HCT116 (cell line): ENCODE results near the gene CHRNA5. TPM values are rescaled to one million over a fixed set of nuclear protein-coding genes. Genes with fewer than 3 reads are reported as not detected.
"Not testable (repeated sequence)": the region's sequence is repeated elsewhere in the genome, so short reads cannot be mapped to it uniquely, and the experiment has no call there.

Experiments
- ATAC-seq: fragments of 200-7000 bp; cut with Tn5 transposase; 2 replicates; pipeline ENCODE4 v1.9.1; 2020; ENCODE audit warnings: mild to moderate bottlenecking, moderate library complexity
- BruUV-seq: library from RNA; stranded (reverse); fragments of 400-500 nt; replicated peaks from 2 replicates; lab custom pipeline; 2021; lab: Mats Ljungman, UMichigan
- CTCF ChIA-PET: fragments of 300-600 bp; sonication (Branson Sonifier 250); formaldehyde crosslinking; loops from one replicate; lab custom pipeline; 2021; ENCODE audit warnings: antibody characterized with exemption; lab: Charles Lee
- POLR2A ChIA-PET: fragments of 300-600, 350-600 bp; sonication (Branson Sonifier 250); formaldehyde crosslinking; loops from one replicate; lab custom pipeline; 2021; ENCODE audit warnings: antibody characterized with exemption; lab: Charles Lee
- RAD21 ChIA-PET, 2 experiments: fragments of 300-600 bp; sonication (Branson Sonifier 250); formaldehyde crosslinking; loops; one replicate each; lab custom pipeline; 2023; ENCODE audit warnings: low total read pairs in 2 of 2; ENCODE audit not compliant: uncharacterized antibody in 2 of 2, unreplicated experiment in 2 of 2, low non-redundant PET in 1 of 2; lab: Charles Lee
- DNase-seq: peaks from one replicate; pipeline ENCODE4 v3.0.0-alpha.2; 2010; ENCODE audit warnings: low read depth, low spot score
- H2AFZ ChIP-seq: fragments of 200-600 bp; shearing (Covaris generic), sonication (generic); 2 replicates; pipeline ENCODE4 v1.6.1; 2017; ENCODE audit warnings: low read depth, mixed run types, mixed read lengths, antibody characterized with exemption, low read length; ENCODE audit not compliant: poor library complexity, severe bottlenecking
- H3K27ac ChIP-seq: 2 replicates; pipeline ENCODE4 v1.5.1; 2012; ENCODE audit warnings: low read depth, low read length
- H3K27me3 ChIP-seq: fragments of 200-600 bp; sonication (generic); 2 replicates; pipeline ENCODE4 v1.6.1; 2016; ENCODE audit warnings: mixed run types, low read length, mixed read lengths; ENCODE audit not compliant: insufficient read depth
- H3K36me3 ChIP-seq, 2 experiments: fragments of 200-500 bp in 1 of 2; fragments of 200-600 bp in 1 of 2; sonication (Bioruptor generic) in 1 of 2; sonication (generic) in 1 of 2; 2 replicates each; pipeline versions ENCODE4 v1.5.1 to v1.6.1; 2014 to 2016; ENCODE audit warnings: low read length in 2 of 2, inconsistent platforms in 1 of 2, mixed read lengths in 1 of 2, mixed run types in 1 of 2; ENCODE audit not compliant: insufficient read depth in 2 of 2, control insufficient read depth in 1 of 2
- H3K4me1 ChIP-seq, 2 experiments: fragments of 200-600 bp in 1 of 2; sonication (generic) in 1 of 2; 2 replicates each; pipeline versions ENCODE4 v1.5.1 to v1.6.1; 2012 to 2017; ENCODE audit warnings: low read length in 2 of 2, inconsistent platforms in 1 of 2, mild to moderate bottlenecking in 1 of 2, mixed read lengths in 1 of 2, mixed run types in 1 of 2, moderate library complexity in 1 of 2; ENCODE audit not compliant: insufficient read depth in 2 of 2, control insufficient read depth in 1 of 2
- H3K4me2 ChIP-seq: fragments of 200-600 bp; sonication (generic); 2 replicates; pipeline ENCODE4 v1.6.1; 2017; ENCODE audit warnings: mixed run types, low read length, mixed read lengths
- H3K4me3 ChIP-seq, 2 experiments: fragments of 200-600 bp in 1 of 2; sonication (generic) in 1 of 2; replicated peaks in 1 of 2; 2 replicates each; pipeline ENCODE4 v1.5.1; 2011 to 2016; ENCODE audit warnings: low read length in 2 of 2, control low read depth in 1 of 2, low read depth in 1 of 2, mild to moderate bottlenecking in 1 of 2, mixed read lengths in 1 of 2, mixed run types in 1 of 2
- H3K79me2 ChIP-seq: fragments of 200-600 bp; sonication (generic); 2 replicates; pipeline ENCODE4 v1.6.1; 2017; ENCODE audit warnings: mild to moderate bottlenecking, mixed run types, low read length, moderate library complexity, mixed read lengths; ENCODE audit not compliant: insufficient read depth
- H3K9ac ChIP-seq: fragments of 200-600 bp; sonication (generic); 2 replicates; pipeline ENCODE4 v1.6.1; 2016; ENCODE audit warnings: low read length, mixed read lengths
- H3K9me2 ChIP-seq: fragments of 200-600 bp; sonication (generic), shearing (Covaris generic); 2 replicates; pipeline ENCODE4 v1.6.1; 2017; ENCODE audit warnings: mixed run types, mild to moderate bottlenecking, moderate library complexity; ENCODE audit not compliant: insufficient read depth
- H3K9me3 ChIP-seq, 2 experiments: fragments of 200-500 bp in 1 of 2; fragments of 200-600 bp in 1 of 2; sonication (Bioruptor generic) in 1 of 2; sonication (generic) in 1 of 2; 2 replicates each; pipeline ENCODE4 v1.6.1; 2014 to 2017; ENCODE audit warnings: low read length in 2 of 2, mixed read lengths in 2 of 2, inconsistent platforms in 1 of 2, low read depth in 1 of 2, mild to moderate bottlenecking in 1 of 2, mixed run types in 1 of 2, moderate library complexity in 1 of 2; ENCODE audit not compliant: control insufficient read depth in 1 of 2, insufficient read depth in 1 of 2
- H4K20me1 ChIP-seq: fragments of 200-600 bp; sonication (generic), shearing (Covaris generic); 2 replicates; pipeline ENCODE4 v1.6.1; 2017; ENCODE audit warnings: mixed run types, mild to moderate bottlenecking, moderate library complexity; ENCODE audit not compliant: insufficient read depth
- EGR1 ChIP-seq: IDR thresholded peaks from 2 replicates; pipeline ENCODE4 v1.6.1; 2012; ENCODE audit warnings: low read depth
- EZH2phosphoT487 ChIP-seq: fragments of 200-600 bp; IDR thresholded peaks from 2 replicates; pipeline ENCODE4 v1.6.1; 2018; ENCODE audit warnings: antibody characterized with exemption, borderline replicate concordance
- SIN3A ChIP-seq: IDR thresholded peaks from 2 replicates; pipeline ENCODE4 v1.6.1; 2012; ENCODE audit warnings: low read depth
- SP1 ChIP-seq: IDR thresholded peaks from 2 replicates; pipeline ENCODE4 v1.6.1; 2012; ENCODE audit warnings: low read depth
- intact Hi-C: fragments of 100-400 bp; cut with micrococcal nuclease; formaldehyde crosslinking; loops from 2 replicates; pipeline ENCODE4 v1.10.0; 2022
- total RNA-seq: library from RNA; stranded (reverse); gene quantifications from one replicate; pipeline ENCODE4 v1.2.1, GENCODE V29; 2021; ENCODE audit not compliant: unreplicated experiment
- TF ChIP-seq, protein P1 (sequence below): IDR thresholded peaks from 2 replicates; pipeline ENCODE4 v1.6.1; 2011; ENCODE audit warnings: mild to moderate bottlenecking, low read length, moderate library complexity; ENCODE audit not compliant: insufficient replicate concordance; ENCODE audit errors: extremely low read depth
- TF ChIP-seq, protein P2 (sequence below): IDR thresholded peaks from 2 replicates; pipeline ENCODE4 v1.6.1; 2012; ENCODE audit warnings: low read depth

CHRNA5 gene
- total RNA-seq, 1 experiment from 2014 or later = 25.2 TPM

DNA sequence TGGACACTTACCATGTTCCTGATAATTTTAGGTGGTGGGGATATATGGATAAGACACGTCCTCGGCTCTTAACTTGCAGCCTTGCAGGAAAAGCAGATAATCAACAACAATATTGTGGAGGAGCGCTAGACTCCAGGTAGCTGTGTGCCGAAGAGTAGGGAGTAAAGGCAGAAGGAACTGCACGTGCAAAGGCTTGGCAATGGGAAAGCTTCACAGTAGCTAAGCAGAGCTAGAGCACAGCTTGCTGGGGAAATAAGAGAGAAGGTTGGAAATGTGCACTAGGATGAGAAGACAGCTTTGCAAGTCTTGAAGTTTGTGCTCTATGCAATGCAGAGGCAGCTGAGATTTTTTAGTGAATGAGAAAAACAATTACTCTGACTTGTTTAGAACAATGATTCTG is 12.7 kb upstream of the CHRNA5 start:
- Histone ChIP-seq H3K4me1 (no peaks in the 10 kb centered on the region), H3K9ac (no peak overlapping the region), H3K9me2 (no peaks in the 10 kb centered on the region), H3K36me3 (peaks cover 22 to 32% of the 10 kb centered on the region in 2 experiments), H3K4me2 (no peak overlapping the region), H3K79me2 (no peaks in the 10 kb centered on the region), H3K9me3 (no peaks in the 10 kb centered on the region), H4K20me1 (no peaks in the 10 kb centered on the region), H3K4me3 (no peak overlapping the region), H3K27me3 (no peaks in the 10 kb centered on the region), H2AFZ (no peak overlapping the region), H3K27ac (no peak overlapping the region)
- ChIA-PET POLR2A (interaction anchor here (1.4 kb wide), 1 partner anchor 13 kb away, joined by 4 read pairs; the partner anchor contains the start of gene CHRNA5), RAD21 (interaction anchor here in 1 of 2 experiments (0.6 kb wide), 1 partner anchor 10 kb away, joined by 3 read pairs; no protein-coding TSS in a partner anchor), CTCF (no interaction called here)
- TF ChIP-seq EGR1 (no peak), SP1 (no peak), SIN3A (no peak), EZH2phosphoT487 (no peak)
- TF ChIP-seq, protein P1, sequence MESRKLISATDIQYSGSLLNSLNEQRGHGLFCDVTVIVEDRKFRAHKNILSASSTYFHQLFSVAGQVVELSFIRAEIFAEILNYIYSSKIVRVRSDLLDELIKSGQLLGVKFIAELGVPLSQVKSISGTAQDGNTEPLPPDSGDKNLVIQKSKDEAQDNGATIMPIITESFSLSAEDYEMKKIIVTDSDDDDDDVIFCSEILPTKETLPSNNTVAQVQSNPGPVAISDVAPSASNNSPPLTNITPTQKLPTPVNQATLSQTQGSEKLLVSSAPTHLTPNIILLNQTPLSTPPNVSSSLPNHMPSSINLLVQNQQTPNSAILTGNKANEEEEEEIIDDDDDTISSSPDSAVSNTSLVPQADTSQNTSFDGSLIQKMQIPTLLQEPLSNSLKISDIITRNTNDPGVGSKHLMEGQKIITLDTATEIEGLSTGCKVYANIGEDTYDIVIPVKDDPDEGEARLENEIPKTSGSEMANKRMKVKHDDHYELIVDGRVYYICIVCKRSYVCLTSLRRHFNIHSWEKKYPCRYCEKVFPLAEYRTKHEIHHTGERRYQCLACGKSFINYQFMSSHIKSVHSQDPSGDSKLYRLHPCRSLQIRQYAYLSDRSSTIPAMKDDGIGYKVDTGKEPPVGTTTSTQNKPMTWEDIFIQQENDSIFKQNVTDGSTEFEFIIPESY = no peak
- TF ChIP-seq, protein P2, sequence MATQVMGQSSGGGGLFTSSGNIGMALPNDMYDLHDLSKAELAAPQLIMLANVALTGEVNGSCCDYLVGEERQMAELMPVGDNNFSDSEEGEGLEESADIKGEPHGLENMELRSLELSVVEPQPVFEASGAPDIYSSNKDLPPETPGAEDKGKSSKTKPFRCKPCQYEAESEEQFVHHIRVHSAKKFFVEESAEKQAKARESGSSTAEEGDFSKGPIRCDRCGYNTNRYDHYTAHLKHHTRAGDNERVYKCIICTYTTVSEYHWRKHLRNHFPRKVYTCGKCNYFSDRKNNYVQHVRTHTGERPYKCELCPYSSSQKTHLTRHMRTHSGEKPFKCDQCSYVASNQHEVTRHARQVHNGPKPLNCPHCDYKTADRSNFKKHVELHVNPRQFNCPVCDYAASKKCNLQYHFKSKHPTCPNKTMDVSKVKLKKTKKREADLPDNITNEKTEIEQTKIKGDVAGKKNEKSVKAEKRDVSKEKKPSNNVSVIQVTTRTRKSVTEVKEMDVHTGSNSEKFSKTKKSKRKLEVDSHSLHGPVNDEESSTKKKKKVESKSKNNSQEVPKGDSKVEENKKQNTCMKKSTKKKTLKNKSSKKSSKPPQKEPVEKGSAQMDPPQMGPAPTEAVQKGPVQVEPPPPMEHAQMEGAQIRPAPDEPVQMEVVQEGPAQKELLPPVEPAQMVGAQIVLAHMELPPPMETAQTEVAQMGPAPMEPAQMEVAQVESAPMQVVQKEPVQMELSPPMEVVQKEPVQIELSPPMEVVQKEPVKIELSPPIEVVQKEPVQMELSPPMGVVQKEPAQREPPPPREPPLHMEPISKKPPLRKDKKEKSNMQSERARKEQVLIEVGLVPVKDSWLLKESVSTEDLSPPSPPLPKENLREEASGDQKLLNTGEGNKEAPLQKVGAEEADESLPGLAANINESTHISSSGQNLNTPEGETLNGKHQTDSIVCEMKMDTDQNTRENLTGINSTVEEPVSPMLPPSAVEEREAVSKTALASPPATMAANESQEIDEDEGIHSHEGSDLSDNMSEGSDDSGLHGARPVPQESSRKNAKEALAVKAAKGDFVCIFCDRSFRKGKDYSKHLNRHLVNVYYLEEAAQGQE = no peak
- BruUV-seq = no TSS peak
- DNase-seq (no peak), ATAC-seq (no peak)
- intact Hi-C loops = no loop called here

DNA sequence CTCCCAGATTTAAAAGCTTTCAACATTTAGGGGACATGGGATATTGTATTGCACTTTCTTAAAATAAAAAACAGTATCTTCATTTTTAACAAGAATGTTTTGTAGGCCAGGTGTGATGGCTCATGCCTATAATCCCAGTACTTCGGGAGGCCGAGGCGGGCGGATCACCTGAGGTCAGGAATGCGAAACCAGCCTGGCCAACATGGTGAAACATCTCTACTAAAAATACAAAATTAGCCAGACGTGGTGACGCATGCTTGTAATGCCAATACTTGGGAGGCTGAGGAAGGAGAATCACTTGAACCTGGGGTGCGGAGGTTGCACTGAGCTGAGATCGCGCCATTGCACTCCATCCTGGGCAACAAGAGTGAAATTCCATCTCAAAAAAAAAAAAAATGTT is 5.1 kb upstream of the CHRNA5 start:
- H4K20me1 ChIP-seq, CTCF ChIA-PET, POLR2A ChIA-PET, RAD21 ChIA-PET, BruUV-seq, DNase-seq, H3K4me2 ChIP-seq, intact Hi-C loops, H3K36me3 ChIP-seq, H3K9me3 ChIP-seq, H3K27me3 ChIP-seq, H3K79me2 ChIP-seq, H3K9ac ChIP-seq, ATAC-seq, H3K9me2 ChIP-seq, H3K27ac ChIP-seq, H2AFZ ChIP-seq, H3K4me1 ChIP-seq, H3K4me3 ChIP-seq: not testable (repeated sequence)
